ENCODE data around the gene ATP6V0D1.

ATP6V0D1 gene

GRCh38 chr16:67407176-67407787, 73.7 kb downstream of the ATP6V0D1 start:
- Histone ChIP-seq H3K27ac (ENCODE audit: low read length) (no peak overlapping the region), H3K9ac (ENCODE audit: low read depth, low read length) (peak overlapping the region; percentile 30; the same call in 1 of the 2 replicates)

GRCh38 chr16:67406111-67406971, 74.6 kb downstream of the ATP6V0D1 start:
- Histone ChIP-seq H3K4me1 (ENCODE audit: insufficient read depth, low read length) (peaks cover 10% of the 10 kb centered on the region; the same call in 1 of the 2 replicates), H3K27ac (ENCODE audit: low read length) (no peak overlapping the region), H3K36me3 (ENCODE audit: insufficient read depth, low read depth, low read length) (no peaks in the 10 kb centered on the region), H3K27me3 (ENCODE audit: insufficient read depth, low read length) (no peaks in the 10 kb centered on the region), H3K4me3 (ENCODE audit: low read length) (no peak overlapping the region), H3K9ac (ENCODE audit: low read depth, low read length) (no peak overlapping the region), H3K9me3 (ENCODE audit: insufficient read depth, low read depth, low read length) (no peaks in the 10 kb centered on the region)

More at GRCh38 chr16:67407176-67407787, 73.7 kb downstream of the ATP6V0D1 start:
- no peaks in the 10 kb centered on the region for H3K27me3 ChIP-seq (ENCODE audit: insufficient read depth, low read length)
- H3K36me3 ChIP-seq (ENCODE audit: insufficient read depth, low read depth, low read length) = no peaks in the 10 kb centered on the region
- no peaks in the 10 kb centered on the region for H3K9me3 ChIP-seq (ENCODE audit: insufficient read depth, low read depth, low read length)
- H3K4me1 ChIP-seq (ENCODE audit: insufficient read depth, low read length) = peaks cover 10% of the 10 kb centered on the region; the same call in 1 of the 2 replicates
- H3K4me3 ChIP-seq (ENCODE audit: low read length) = no peak overlapping the region

DNA sequence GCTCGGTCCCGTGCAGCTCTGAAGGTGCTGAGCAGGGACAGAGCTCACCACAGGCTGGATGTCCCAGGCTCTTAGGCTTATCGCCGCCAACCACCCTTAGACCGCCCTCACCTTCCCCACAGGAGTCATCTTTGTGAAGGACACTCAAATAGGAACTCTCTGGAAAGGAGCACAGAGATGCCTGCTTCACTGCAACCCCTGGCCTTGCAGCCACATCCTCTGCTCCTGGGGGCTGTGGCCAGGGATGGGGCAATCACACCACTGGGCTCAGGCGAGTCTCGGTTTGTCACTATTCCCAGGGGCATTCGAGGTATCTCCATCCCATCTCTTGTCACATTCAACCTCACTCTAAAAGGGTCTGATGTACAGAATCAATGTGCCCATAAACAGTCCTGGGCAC, 75.6 kb downstream of the ATP6V0D1 start:
- Histone ChIP-seq H3K4me3 (ENCODE audit: low read length) (no peak overlapping the region), H3K9me3 (ENCODE audit: insufficient read depth, low read depth, low read length) (no peaks in the 10 kb centered on the region), H3K36me3 (ENCODE audit: insufficient read depth, low read depth, low read length) (no peaks in the 10 kb centered on the region), H3K27ac (ENCODE audit: low read length) (no peak overlapping the region), H3K4me1 (ENCODE audit: insufficient read depth, low read length) (peaks cover 10% of the 10 kb centered on the region; the same call in 1 of the 2 replicates), H3K9ac (ENCODE audit: low read depth, low read length) (no peak overlapping the region), H3K27me3 (ENCODE audit: insufficient read depth, low read length) (no peaks in the 10 kb centered on the region; the same call in 1 of the 2 replicates)

GRCh38 chr16:67404740-67405226, 76.2 kb downstream of the ATP6V0D1 start:
- no peaks in the 10 kb centered on the region; the same call in 1 of the 2 replicates for H3K27me3 ChIP-seq (ENCODE audit: insufficient read depth, low read length)
- H3K9me3 ChIP-seq (ENCODE audit: insufficient read depth, low read depth, low read length) = no peaks in the 10 kb centered on the region
- no peaks in the 10 kb centered on the region for H3K36me3 ChIP-seq (ENCODE audit: insufficient read depth, low read depth, low read length)
- peaks cover 11% of the 10 kb centered on the region; the same call in 1 of the 2 replicates for H3K4me1 ChIP-seq (ENCODE audit: insufficient read depth, low read length)
- H3K9ac ChIP-seq (ENCODE audit: low read depth, low read length) = no peak overlapping the region
- no peak overlapping the region for H3K4me3 ChIP-seq (ENCODE audit: low read length)
- H3K27ac ChIP-seq (ENCODE audit: low read length) = no peak overlapping the region

DNA sequence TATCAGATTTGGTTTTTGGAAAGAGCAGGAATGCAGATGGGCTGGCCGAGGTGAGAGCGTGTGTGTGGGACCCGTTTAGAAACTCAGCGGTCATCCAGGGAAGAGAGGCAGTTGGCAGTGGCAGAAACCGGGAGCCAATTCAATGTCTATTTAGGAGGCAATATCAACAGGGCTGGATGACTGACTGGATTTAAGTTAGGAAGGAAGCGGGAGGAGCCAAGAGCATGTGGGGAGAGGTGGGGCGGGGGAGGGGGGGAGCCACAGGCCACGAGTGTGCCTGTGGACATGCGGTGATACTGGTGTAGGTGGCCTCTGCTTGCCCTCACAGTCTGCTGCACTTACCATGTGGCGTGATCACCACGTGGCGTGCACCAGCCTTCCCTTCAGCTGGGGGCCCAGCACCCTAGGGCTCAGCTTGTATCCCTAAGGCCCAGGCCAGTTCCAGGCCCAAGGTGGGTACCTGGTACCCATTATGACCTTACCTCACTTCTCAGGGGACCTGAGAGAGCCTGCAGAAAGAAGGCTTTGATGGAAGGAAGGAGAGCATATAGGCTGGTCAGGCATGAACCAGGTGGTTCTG, 76.9 kb downstream of the ATP6V0D1 start:
- no peaks in the 10 kb centered on the region for H3K36me3 ChIP-seq (ENCODE audit: insufficient read depth, low read depth, low read length)
- no peak overlapping the region for H3K4me3 ChIP-seq (ENCODE audit: low read length)
- H3K4me1 ChIP-seq (ENCODE audit: insufficient read depth, low read length) = peaks cover 15% of the 10 kb centered on the region; the same call in 1 of the 2 replicates
- H3K27ac ChIP-seq (ENCODE audit: low read length) = no peak overlapping the region
- H3K9me3 ChIP-seq (ENCODE audit: insufficient read depth, low read depth, low read length) = no peaks in the 10 kb centered on the region
- H3K9ac ChIP-seq (ENCODE audit: low read depth, low read length) = no peak overlapping the region
- H3K27me3 ChIP-seq (ENCODE audit: insufficient read depth, low read length) = peaks cover 3% of the 10 kb centered on the region

GRCh38 chr16:67400901-67401300, 80.1 kb downstream of the ATP6V0D1 start:
- H3K27me3 ChIP-seq (ENCODE audit: insufficient read depth, low read length) = peaks cover 28% of the 10 kb centered on the region

DNA sequence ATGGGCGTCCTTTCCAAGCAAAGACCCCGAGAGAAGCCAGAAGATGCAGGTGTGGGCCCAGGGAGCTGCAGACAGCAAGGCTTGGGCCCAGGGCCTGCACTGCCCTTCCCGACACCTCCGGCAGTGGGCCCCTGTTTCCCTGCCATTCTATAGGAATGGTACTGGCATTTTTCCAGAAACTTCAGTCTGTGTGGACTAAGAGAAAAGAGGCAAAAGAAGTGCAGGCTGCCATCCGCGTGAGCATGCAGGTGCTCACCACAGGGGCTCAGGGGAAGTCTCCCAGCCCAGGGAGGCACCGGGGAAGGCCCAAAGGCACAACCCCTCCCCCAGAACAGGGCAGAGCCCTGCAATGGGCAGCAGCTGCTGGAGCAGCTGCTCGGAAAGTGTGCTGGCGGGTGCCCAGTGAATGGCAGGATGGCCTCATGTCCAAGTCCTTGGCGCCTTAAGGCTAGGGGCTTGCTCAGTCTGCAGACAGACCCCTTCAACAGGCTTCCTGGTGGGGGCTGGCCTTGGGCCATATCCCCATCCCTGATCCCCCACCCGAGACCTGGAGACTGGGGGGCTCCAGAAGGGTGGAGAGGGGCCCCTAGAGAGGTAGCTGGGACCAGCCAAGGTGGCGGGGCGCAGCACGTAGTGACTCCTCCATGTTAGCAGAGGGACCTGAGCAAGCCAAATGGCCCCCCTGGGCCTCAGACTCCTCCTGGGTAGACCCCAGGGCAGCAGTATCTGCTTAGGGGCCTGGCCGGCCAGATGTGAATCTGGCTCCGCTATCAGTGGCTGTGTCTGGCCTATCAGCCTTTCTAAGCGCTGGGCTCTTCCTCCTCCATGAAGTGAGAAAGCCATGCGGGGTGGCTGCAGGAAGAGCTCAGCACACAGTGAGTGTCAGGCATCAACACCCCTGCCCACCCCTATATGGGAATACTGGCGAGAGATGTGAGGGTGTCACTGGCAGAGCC, 80.9 kb downstream of the ATP6V0D1 start:
- Histone ChIP-seq H3K4me1 (ENCODE audit: insufficient read depth, low read length) (peaks cover 17% of the 10 kb centered on the region; the same call in 1 of the 2 replicates), H3K36me3 (ENCODE audit: insufficient read depth, low read depth, low read length) (no peaks in the 10 kb centered on the region), H3K27me3 (ENCODE audit: insufficient read depth, low read length) (peaks cover 37% of the 10 kb centered on the region), H3K4me3 (ENCODE audit: low read length) (no peak overlapping the region), H3K27ac (ENCODE audit: low read length) (no peak overlapping the region), H3K9ac (ENCODE audit: low read depth, low read length) (no peak overlapping the region), H3K9me3 (ENCODE audit: insufficient read depth, low read depth, low read length) (no peaks in the 10 kb centered on the region)

More at GRCh38 chr16:67400901-67401300, 80.1 kb downstream of the ATP6V0D1 start:
- no peak overlapping the region for H3K27ac ChIP-seq (ENCODE audit: low read length)
- H3K4me1 ChIP-seq (ENCODE audit: insufficient read depth, low read length) = peaks cover 16% of the 10 kb centered on the region; the same call in 1 of the 2 replicates
- H3K9ac ChIP-seq (ENCODE audit: low read depth, low read length) = no peak overlapping the region
- H3K4me3 ChIP-seq (ENCODE audit: low read length) = no peak overlapping the region
- no peaks in the 10 kb centered on the region for H3K9me3 ChIP-seq (ENCODE audit: insufficient read depth, low read depth, low read length)
- no peaks in the 10 kb centered on the region for H3K36me3 ChIP-seq (ENCODE audit: insufficient read depth, low read depth, low read length)

DNA sequence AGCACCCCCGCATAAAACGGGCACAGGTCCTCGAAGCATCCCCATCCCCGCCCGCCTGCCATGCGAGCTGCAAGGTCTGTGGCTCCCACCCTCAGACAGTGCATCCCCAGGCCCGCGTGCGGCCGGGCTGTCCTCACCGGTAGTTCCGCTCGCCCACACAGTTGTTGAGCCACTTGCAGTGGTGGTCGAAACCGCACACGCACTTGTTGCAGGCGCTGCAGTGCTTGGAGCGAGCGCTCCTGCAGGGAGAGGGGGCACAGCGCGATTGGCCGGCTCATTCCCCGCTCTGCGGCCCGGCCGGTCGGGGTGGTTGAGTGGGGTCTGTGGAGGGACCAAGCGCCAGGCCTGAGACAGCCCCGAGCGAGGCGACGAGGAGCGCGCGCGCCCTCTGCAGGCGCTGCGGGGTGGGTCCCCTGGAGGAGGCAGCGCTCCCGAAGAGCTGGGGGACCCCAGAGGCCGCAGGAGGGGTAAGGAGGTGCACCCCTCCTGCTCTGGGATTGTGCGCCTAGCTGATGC, 81.7 kb downstream of the ATP6V0D1 start:
- peaks cover 12% of the 10 kb centered on the region; the same call in 1 of the 2 replicates for H3K4me1 ChIP-seq (ENCODE audit: insufficient read depth, low read length)
- no peak overlapping the region for H3K4me3 ChIP-seq (ENCODE audit: low read length)
- H3K27me3 ChIP-seq (ENCODE audit: insufficient read depth, low read length) = peaks cover 44% of the 10 kb centered on the region
- H3K36me3 ChIP-seq (ENCODE audit: insufficient read depth, low read depth, low read length) = no peaks in the 10 kb centered on the region
- H3K9ac ChIP-seq (ENCODE audit: low read depth, low read length) = no peak overlapping the region
- no peaks in the 10 kb centered on the region for H3K9me3 ChIP-seq (ENCODE audit: insufficient read depth, low read depth, low read length)
- H3K27ac ChIP-seq (ENCODE audit: low read length) = no peak overlapping the region

DNA sequence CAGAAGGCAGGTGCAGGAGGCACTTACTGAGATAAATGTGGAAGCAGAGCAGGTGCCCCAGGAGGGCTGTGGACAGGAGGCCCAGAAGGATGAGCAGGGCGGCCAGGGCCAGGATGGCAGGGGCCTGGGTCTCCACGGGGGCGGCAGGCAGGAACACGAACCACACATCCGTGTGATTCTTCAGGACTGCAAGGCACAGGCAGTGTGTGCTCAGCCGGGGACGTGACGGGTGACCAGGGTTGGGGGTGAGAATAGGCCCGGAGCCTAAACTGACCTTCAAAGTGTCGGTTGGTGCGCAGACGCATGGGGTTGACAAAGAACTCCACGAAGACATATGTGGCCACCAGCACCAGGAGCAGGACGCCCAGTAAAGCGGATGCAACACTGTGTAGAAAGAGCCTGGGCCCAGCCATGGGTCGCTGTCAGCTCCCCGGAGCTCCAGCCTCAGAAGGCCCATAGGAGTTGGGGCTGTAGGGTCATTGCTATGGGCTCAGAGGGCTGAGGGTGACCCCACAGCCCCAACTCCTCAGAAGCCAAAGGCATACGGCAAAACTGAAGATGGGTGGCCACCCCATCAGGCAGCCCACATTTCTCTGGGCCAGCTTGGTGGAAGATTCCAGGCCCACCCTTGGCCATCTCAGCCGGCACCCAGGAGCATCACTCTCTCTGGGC, 82.3 kb downstream of the ATP6V0D1 start:
- Histone ChIP-seq H3K36me3 (ENCODE audit: insufficient read depth, low read depth, low read length) (no peaks in the 10 kb centered on the region), H3K4me3 (ENCODE audit: low read length) (no peak overlapping the region), H3K27ac (ENCODE audit: low read length) (no peak overlapping the region), H3K9me3 (ENCODE audit: insufficient read depth, low read depth, low read length) (no peaks in the 10 kb centered on the region), H3K27me3 (ENCODE audit: insufficient read depth, low read length) (peaks cover 50% of the 10 kb centered on the region), H3K9ac (ENCODE audit: low read depth, low read length) (no peak overlapping the region), H3K4me1 (ENCODE audit: insufficient read depth, low read length) (peaks cover 12% of the 10 kb centered on the region; the same call in 1 of the 2 replicates)

DNA sequence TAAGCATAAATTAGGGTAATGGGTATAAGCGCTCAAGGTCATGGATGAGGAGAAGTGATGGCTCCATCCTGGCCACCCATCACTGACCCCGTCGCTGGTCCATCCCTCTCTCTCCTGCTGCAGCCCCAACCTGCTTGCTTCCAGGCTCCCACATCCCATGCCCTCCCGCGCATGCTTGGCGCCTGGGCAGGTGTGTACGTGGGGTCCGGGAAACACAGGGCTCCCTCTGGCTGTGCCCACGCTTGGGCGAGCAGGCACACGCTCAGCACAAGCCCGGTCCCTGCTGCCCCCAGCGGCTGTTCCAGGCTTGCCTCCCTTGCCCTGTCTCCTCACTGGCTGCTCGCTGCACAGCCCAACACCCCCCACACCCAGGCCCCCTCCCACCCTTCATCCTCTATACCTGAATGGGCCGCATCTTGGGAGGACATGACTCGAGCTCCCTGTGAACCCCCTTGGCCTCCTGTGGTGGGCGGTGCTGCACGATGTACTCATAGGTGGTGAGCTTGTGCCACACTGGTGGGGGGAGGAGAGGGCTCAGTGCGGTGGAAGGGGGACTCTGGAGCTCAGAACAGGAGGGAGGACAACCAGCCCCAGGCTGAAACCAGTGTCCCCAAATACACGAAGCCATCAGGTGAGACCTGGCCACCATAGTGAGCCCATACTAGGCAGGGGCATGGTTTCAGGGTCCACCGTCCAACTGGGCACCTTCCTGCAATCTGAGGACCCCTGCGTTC, 83.0 kb downstream of the ATP6V0D1 start:
- H3K4me3 ChIP-seq (ENCODE audit: low read length) = no peak overlapping the region
- H3K9ac ChIP-seq (ENCODE audit: low read depth, low read length) = no peak overlapping the region
- H3K4me1 ChIP-seq (ENCODE audit: insufficient read depth, low read length) = peaks cover 12% of the 10 kb centered on the region; the same call in 1 of the 2 replicates
- H3K36me3 ChIP-seq (ENCODE audit: insufficient read depth, low read depth, low read length) = no peaks in the 10 kb centered on the region
- peaks cover 57% of the 10 kb centered on the region for H3K27me3 ChIP-seq (ENCODE audit: insufficient read depth, low read length)
- H3K27ac ChIP-seq (ENCODE audit: low read length) = no peak overlapping the region
- H3K9me3 ChIP-seq (ENCODE audit: insufficient read depth, low read depth, low read length) = no peaks in the 10 kb centered on the region

All from iPS-20b (cell line).